ENCODE results near the gene EIF4G1. TPM values are rescaled to one million over a fixed set of nuclear protein-coding genes. Genes with fewer than 3 reads are reported as not detected.

Gene EIF4G1
- total and polyA plus RNA-seq, 2 donors (not counting 3 experiments of a cell fraction or from before 2014, with no cell fraction given): 355 to 532 TPM

- H3K27ac ChIP-seq (ENCODE audit: insufficient read depth, low read depth, low read length): no peak overlapping the region
- dilution Hi-C loops (cut with MboI; ENCODE audit: extremely low pct_ligation_motif_present, low sequenced_read_pairs): no loop called here
- no peaks in the 10 kb centered on the region for H3K9me3 ChIP-seq (replicated peaks; ENCODE audit: control insufficient read depth, insufficient read depth, low read length)
- no peaks in the 10 kb centered on the region for H3K4me1 ChIP-seq (ENCODE audit: control insufficient read depth, extremely low read depth, insufficient read depth, low read length)
- H3K36me3 ChIP-seq (ENCODE audit: control insufficient read depth in 2 of 2, extremely low read depth in 1 of 2, insufficient read depth in 2 of 2, low read length in 2 of 2): peaks cover 6 to 16% of the 10 kb centered on the region in 2 experiments
- H3K27me3 ChIP-seq (ENCODE audit: control insufficient read depth in 2 of 2, insufficient read depth in 2 of 2, low read length in 2 of 2): no peaks in the 10 kb centered on the region
- no peaks in the 10 kb centered on the region for H3K79me2 ChIP-seq (ENCODE audit: control insufficient read depth, insufficient read depth, low read length)
- CTCF ChIA-PET: interaction anchor here (1.0 to 1.4 kb wide), 2 partner anchors 8 to 23 kb away, joined by 3 to 5 read pairs; no protein-coding TSS in a partner anchor
- H3K9me1 ChIP-seq (replicated peaks; ENCODE audit: control insufficient read depth, extremely low read depth, insufficient read depth, low read length): no peaks in the 10 kb centered on the region
- no peak overlapping the region for H2AFZ ChIP-seq (ENCODE audit: low read depth, low read length)
- TF ChIP-seq POLR2AphosphoS5 (IDR thresholded peaks at IDR 0.05; ENCODE audit: insufficient read depth, low read depth, low read length) (no peak), FOS (IDR thresholded peaks at IDR 0.05; ENCODE audit: borderline replicate concordance, insufficient read depth, low read length) (no peak), POLR2A (IDR thresholded peaks at IDR 0.05; ENCODE audit: low read depth, low read length) (no peak), MAX (IDR thresholded peaks at IDR 0.05; ENCODE audit: insufficient read depth, insufficient read length) (no peak), MYC (IDR thresholded peaks at IDR 0.05; ENCODE audit: low read depth, low read length) (no peak)
- DNase-seq (ENCODE audit: low read depth, low spot score) (no peak), FAIRE-seq (no peak)
- H3K4me2 ChIP-seq (ENCODE audit: insufficient read depth, low read length): no peak overlapping the region
- no peaks in the 10 kb centered on the region for H4K20me1 ChIP-seq (replicated peaks; ENCODE audit: control insufficient read depth, extremely low read depth, insufficient read depth, low read length)
- no peak overlapping the region for H3K9ac ChIP-seq (replicated peaks; ENCODE audit: extremely low read depth, insufficient read depth, low read length)
- no TSS peak for BruUV-seq (replicated peaks)
- POLR2A ChIA-PET: no interaction called here
- no peak overlapping the region for H3K4me3 ChIP-seq (replicated peaks in 1 of 3; ENCODE audit: insufficient read depth in 1 of 3, low read depth in 1 of 3, low read length in 3 of 3)
- intact Hi-C loops (cut with micrococcal nuclease): no loop called here
Observed at GRCh38 chr3:184348057-184348382, 33.6 kb downstream of the EIF4G1 start.

GRCh38 chr3:184349563-184350470 lies 35.4 kb downstream of the EIF4G1 start:
- Histone ChIP-seq H3K27me3 (ENCODE audit: control insufficient read depth in 2 of 2, insufficient read depth in 2 of 2, low read length in 2 of 2) (no peaks in the 10 kb centered on the region), H3K9ac (replicated peaks; ENCODE audit: extremely low read depth, insufficient read depth, low read length) (no peak overlapping the region), H3K27ac (ENCODE audit: insufficient read depth, low read depth, low read length) (no peak overlapping the region), H3K9me1 (replicated peaks; ENCODE audit: control insufficient read depth, extremely low read depth, insufficient read depth, low read length) (no peaks in the 10 kb centered on the region), H3K9me3 (replicated peaks; ENCODE audit: control insufficient read depth, insufficient read depth, low read length) (no peaks in the 10 kb centered on the region), H4K20me1 (replicated peaks; ENCODE audit: control insufficient read depth, extremely low read depth, insufficient read depth, low read length) (no peaks in the 10 kb centered on the region), H3K4me1 (ENCODE audit: control insufficient read depth, extremely low read depth, insufficient read depth, low read length) (no peaks in the 10 kb centered on the region), H3K4me2 (ENCODE audit: insufficient read depth, low read length) (no peak overlapping the region), H3K36me3 (ENCODE audit: control insufficient read depth in 2 of 2, extremely low read depth in 1 of 2, insufficient read depth in 2 of 2, low read length in 2 of 2) (peaks cover 2 to 7% of the 10 kb centered on the region in 2 experiments), H3K79me2 (ENCODE audit: control insufficient read depth, insufficient read depth, low read length) (no peaks in the 10 kb centered on the region), H2AFZ (ENCODE audit: low read depth, low read length) (no peak overlapping the region), H3K4me3 (replicated peaks in 1 of 3; ENCODE audit: insufficient read depth in 1 of 3, low read depth in 1 of 3, low read length in 3 of 3) (no peak overlapping the region)
- no TSS peak for BruUV-seq (replicated peaks)
- POLR2A ChIA-PET: no interaction called here
- dilution Hi-C loops (cut with MboI; ENCODE audit: extremely low pct_ligation_motif_present, low sequenced_read_pairs) (no loop called here), intact Hi-C loops (cut with micrococcal nuclease) (no loop called here)
- FAIRE-seq (no peak), DNase-seq (ENCODE audit: low read depth, low spot score) (no peak)
- no peak for TF ChIP-seq JUN (IDR thresholded peaks at IDR 0.05; ENCODE audit: borderline replicate concordance, insufficient read depth, insufficient read length, low read depth)
- CTCF ChIA-PET: no interaction called here
